Hepatocyte (in vitro differentiated cells): ENCODE results near the gene CAB39L. TPM values are rescaled to one million over a fixed set of nuclear protein-coding genes. Genes with fewer than 3 reads are reported as not detected.

Experiments
- DNase-seq: peaks from one replicate; pipeline ENCODE4 v3.0.0-alpha.2; 2016; ENCODE audit warnings: low spot score
- H2AFZ ChIP-seq: fragments of 200-600 bp; sonication (generic); 2 replicates; pipeline ENCODE4 v1.6.0; 2016; ENCODE audit warnings: antibody characterized with exemption, mild to moderate bottlenecking
- H3K27ac ChIP-seq: fragments of 200-600 bp; sonication (generic); 2 replicates; pipeline ENCODE4 v1.5.1; 2016; ENCODE audit warnings: mild to moderate bottlenecking
- H3K27me3 ChIP-seq: fragments of 200-600 bp; sonication (generic); 2 replicates; pipeline ENCODE4 v1.6.1; 2016
- H3K36me3 ChIP-seq: fragments of 200-600 bp; sonication (generic); replicated peaks from 2 replicates; pipeline ENCODE4 v1.5.1; 2016; ENCODE audit warnings: low read depth; ENCODE audit not compliant: insufficient read depth
- H3K4me1 ChIP-seq: fragments of 200-600 bp; sonication (generic); 2 replicates; pipeline ENCODE4 v1.5.1; 2016; ENCODE audit warnings: mild to moderate bottlenecking, moderate library complexity; ENCODE audit not compliant: insufficient read depth
- H3K4me2 ChIP-seq: fragments of 200-600 bp; sonication (generic); 2 replicates; pipeline ENCODE4 v1.6.0; 2016
- H3K4me3 ChIP-seq: fragments of 200-600 bp; sonication (generic); 2 replicates; pipeline ENCODE4 v1.5.1; 2016; ENCODE audit warnings: mild to moderate bottlenecking
- H3K79me2 ChIP-seq: fragments of 200-600 bp; sonication (generic); 2 replicates; pipeline ENCODE4 v1.6.0; 2017; ENCODE audit warnings: mild to moderate bottlenecking
- H3K9me2 ChIP-seq: fragments of 200-600 bp; sonication (generic); replicated peaks from 2 replicates; pipeline ENCODE4 v1.6.0; 2017; ENCODE audit warnings: mild to moderate bottlenecking; ENCODE audit not compliant: insufficient read depth
- H3K9me3 ChIP-seq: fragments of 200-600 bp; sonication (generic); 2 replicates; pipeline ENCODE4 v1.5.1; 2016; ENCODE audit warnings: low read depth, mild to moderate bottlenecking
- H4K20me1 ChIP-seq: fragments of 200-600 bp; sonication (generic); 2 replicates; pipeline ENCODE4 v1.6.0; 2016; ENCODE audit warnings: mild to moderate bottlenecking; ENCODE audit not compliant: insufficient read depth, poor library complexity, severe bottlenecking
- EZH2 ChIP-seq: fragments of 200-600 bp; sonication (generic); IDR thresholded peaks from 2 replicates; pipeline ENCODE4 v1.6.1; 2016; ENCODE audit warnings: antibody characterized with exemption, mild to moderate bottlenecking, borderline replicate concordance
- EZH2phosphoT487 ChIP-seq: fragments of 200-600 bp; sonication (generic); IDR thresholded peaks from one replicate; pipeline ENCODE4 v1.6.1; 2018; ENCODE audit warnings: antibody characterized with exemption, mild to moderate bottlenecking, low read depth, moderate library complexity; ENCODE audit not compliant: unreplicated experiment, severe bottlenecking
- WGBS: methylation state at CpG from one replicate; pipeline ENCODE4 v1.1.6; 2016; ENCODE audit warnings: low lambda C conversion rate; ENCODE audit errors: missing lambda C conversion rate; 5-methylcytosine and 5-hydroxymethylcytosine counted together
- polyA plus RNA-seq: library from polyadenylated mRNA; unstranded; fragments of >200 nt; fragmentation: Nextera tagmentation; extraction: Ambion mirVana; gene quantifications from 2 replicates; pipeline ENCODE4 v1.2.1, GENCODE V29; 2016
- total RNA-seq: library from RNA; depleted of rRNA; stranded (reverse); fragments of >200 nt; gene quantifications from 2 replicates; pipeline ENCODE4 v1.2.3, GENCODE V29; 2014
- TF ChIP-seq, protein P1 (sequence below): fragments of 200-600 bp; sonication (generic); IDR thresholded peaks from 2 replicates; pipeline ENCODE4 v1.5.1; 2016; ENCODE audit warnings: antibody characterized with exemption, mild to moderate bottlenecking; ENCODE audit not compliant: poor library complexity

The CAB39L gene
- total and polyA plus RNA-seq, 2 experiments from 2014 or later, result 13.7 to 20.4 TPM

GRCh38 chr13:49311816-49312215, 132.0 kb downstream of the CAB39L start:
- Histone ChIP-seq H2AFZ (no peak overlapping the region), H3K27ac (no peak overlapping the region), H3K4me1 (peaks cover 24% of the 10 kb centered on the region), H3K9me3 (no peaks in the 10 kb centered on the region), H3K27me3 (no peaks in the 10 kb centered on the region), H4K20me1 (no peaks in the 10 kb centered on the region), H3K36me3 (no peaks in the 10 kb centered on the region), H3K4me3 (no peak overlapping the region), H3K9me2 (no peaks in the 10 kb centered on the region), H3K79me2 (no peaks in the 10 kb centered on the region), H3K4me2 (no peak overlapping the region)
- 97% methylated on average over 6 of the region's 6 CpGs for WGBS
- no peak for DNase-seq
- TF ChIP-seq, protein P1, sequence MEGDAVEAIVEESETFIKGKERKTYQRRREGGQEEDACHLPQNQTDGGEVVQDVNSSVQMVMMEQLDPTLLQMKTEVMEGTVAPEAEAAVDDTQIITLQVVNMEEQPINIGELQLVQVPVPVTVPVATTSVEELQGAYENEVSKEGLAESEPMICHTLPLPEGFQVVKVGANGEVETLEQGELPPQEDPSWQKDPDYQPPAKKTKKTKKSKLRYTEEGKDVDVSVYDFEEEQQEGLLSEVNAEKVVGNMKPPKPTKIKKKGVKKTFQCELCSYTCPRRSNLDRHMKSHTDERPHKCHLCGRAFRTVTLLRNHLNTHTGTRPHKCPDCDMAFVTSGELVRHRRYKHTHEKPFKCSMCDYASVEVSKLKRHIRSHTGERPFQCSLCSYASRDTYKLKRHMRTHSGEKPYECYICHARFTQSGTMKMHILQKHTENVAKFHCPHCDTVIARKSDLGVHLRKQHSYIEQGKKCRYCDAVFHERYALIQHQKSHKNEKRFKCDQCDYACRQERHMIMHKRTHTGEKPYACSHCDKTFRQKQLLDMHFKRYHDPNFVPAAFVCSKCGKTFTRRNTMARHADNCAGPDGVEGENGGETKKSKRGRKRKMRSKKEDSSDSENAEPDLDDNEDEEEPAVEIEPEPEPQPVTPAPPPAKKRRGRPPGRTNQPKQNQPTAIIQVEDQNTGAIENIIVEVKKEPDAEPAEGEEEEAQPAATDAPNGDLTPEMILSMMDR, result no peak
- TF ChIP-seq EZH2phosphoT487 (no peak), EZH2 (no peak)

DNA sequence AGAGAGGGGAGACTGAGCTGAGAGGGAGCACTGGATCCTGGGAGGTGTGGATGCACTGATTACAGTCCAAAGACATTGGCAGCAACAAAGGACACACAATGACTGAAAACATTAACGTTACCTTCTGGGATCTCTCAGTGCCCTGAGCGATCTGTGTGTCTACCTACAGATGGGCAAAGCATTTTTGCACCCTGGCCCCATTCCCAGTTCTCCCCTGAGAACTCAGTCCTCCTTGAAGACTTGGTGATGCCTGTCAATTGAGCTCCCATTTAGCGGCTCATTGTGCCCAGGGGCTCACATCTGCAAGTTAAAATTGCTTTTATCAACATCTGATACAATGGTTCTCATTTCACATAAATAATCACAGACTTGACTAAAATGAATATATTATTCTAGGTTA, 133.6 kb downstream of the CAB39L start:
- Histone ChIP-seq H4K20me1 (no peaks in the 10 kb centered on the region), H3K9me3 (no peaks in the 10 kb centered on the region), H3K4me3 (no peak overlapping the region), H3K9me2 (no peaks in the 10 kb centered on the region), H3K27ac (no peak overlapping the region), H3K36me3 (no peaks in the 10 kb centered on the region), H3K4me2 (no peak overlapping the region), H3K79me2 (no peaks in the 10 kb centered on the region), H2AFZ (no peak overlapping the region), H3K27me3 (no peaks in the 10 kb centered on the region), H3K4me1 (peaks cover 24% of the 10 kb centered on the region)
- no peak for DNase-seq
- 79% methylated on average over 3 of the region's 3 CpGs for WGBS
- TF ChIP-seq, protein P1, result no peak
- TF ChIP-seq EZH2phosphoT487, result no peak
- TF ChIP-seq EZH2, result no peak

DNA sequence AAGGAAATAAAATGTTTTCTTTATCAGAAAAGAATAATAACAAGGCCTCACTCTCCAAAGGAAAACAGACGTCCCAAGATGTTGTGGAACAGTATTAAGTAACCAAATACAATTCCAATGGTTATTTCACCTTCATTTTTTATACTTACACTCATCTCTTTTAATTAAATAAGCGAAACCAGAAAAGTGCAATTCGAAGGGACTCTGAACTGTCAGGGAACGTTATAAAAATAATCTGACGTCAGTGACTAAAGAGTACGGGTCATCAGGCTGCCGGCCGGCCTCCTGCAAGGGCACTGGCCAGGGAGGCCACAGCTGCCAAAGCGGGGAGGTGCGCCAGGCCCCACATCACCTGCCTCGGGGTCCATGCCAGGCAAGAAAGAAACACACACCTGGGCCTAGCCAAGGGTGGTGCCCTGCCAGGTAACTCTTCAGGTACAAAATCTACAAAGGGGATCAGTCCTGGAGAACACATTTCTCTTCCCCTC, 134.9 kb downstream of the CAB39L start:
- no peaks in the 10 kb centered on the region for H3K27me3 ChIP-seq
- no peaks in the 10 kb centered on the region for H3K9me3 ChIP-seq
- H3K4me1 ChIP-seq, result peaks cover 18% of the 10 kb centered on the region
- 87% methylated on average over 11 of the region's 11 CpGs for WGBS
- no peak overlapping the region for H3K4me3 ChIP-seq
- H2AFZ ChIP-seq, result no peak overlapping the region
- no peak for DNase-seq
- peak overlapping the region; percentile 39 for H3K27ac ChIP-seq
- no peak overlapping the region for H3K4me2 ChIP-seq
- no peaks in the 10 kb centered on the region for H3K9me2 ChIP-seq
- H3K36me3 ChIP-seq, result no peaks in the 10 kb centered on the region
- no peaks in the 10 kb centered on the region for H3K79me2 ChIP-seq
- H4K20me1 ChIP-seq, result no peaks in the 10 kb centered on the region
- no peak for TF ChIP-seq EZH2
- no peak for TF ChIP-seq EZH2phosphoT487
- TF ChIP-seq, protein P1, result no peak
